Measurements from ENCODE around the gene HSCB. TPM values are rescaled to one million over a fixed set of nuclear protein-coding genes. Genes with fewer than 3 reads are reported as not detected.
"Not testable (repeated sequence)": the region's sequence is repeated elsewhere in the genome, so short reads cannot be mapped to it uniquely, and the experiment has no call there.

Gene HSCB
- total RNA-seq, result 15.0 to 18.7 TPM (median 15.7 TPM) in 3 replicates

DNA sequence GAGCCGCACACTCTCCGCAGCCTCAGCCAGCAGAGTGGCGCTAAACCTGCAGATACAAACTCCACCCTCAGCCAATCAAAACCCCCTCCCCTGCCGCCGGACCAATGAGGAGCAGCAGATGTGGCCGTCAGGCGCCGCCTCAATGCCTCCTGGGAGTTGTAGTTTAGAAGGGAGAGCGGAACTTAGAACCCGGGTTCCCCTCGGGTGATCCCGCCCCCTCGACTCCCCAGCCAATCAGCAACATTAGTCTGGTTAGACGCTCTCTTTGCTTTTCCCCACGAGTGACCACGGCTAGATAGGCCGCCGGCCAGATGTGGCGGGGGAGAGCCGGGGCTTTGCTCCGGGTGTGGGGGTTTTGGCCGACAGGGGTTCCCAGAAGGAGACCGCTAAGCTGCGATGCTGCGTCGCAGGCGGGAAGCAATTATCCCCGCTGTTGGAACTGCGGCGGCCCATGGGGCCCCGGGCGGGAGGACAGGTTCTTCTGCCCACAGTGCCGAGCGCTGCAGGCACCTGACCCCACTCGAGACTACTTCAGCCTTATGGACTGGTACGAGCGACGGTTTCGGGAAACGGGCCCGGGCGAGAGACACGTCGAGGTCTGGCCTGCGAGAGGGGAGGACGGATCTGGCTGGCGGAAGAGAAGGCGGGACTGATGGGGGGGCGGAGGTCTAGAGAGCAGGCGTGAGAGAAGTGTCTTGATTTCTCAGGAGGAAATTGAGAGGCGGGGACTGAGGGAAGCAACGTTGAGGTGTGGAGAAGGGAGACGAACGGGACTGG, at the start of gene HSCB, which contains the start of gene CHEK2:
Gene HSCB, plus strand, starts transcription at position 255 of the 777 bp plus-strand sequence. Its CDS starts 57 bp downstream, at position 312.
Gene CHEK2, minus strand, starts transcription at position 36 of the 777 bp plus-strand sequence. CDS start 7,099 bp downstream, outside the sequence.
- Mint-ChIP-seq H3K27ac (peak within 1 kb of the TSS; percentile 91), H3K4me3 (peak within 1 kb of the TSS; percentile 79), H3K9me3 (no peaks in the 10 kb centered on the region)

GRCh38 chr22:28693041-28693760, 48.6 kb upstream of the HSCB start:
- DNase-seq (ENCODE audit: low spot score in 2 of 2, unreplicated experiment in 2 of 2); H3K4me3 Mint-ChIP-seq; H3K27me3 Mint-ChIP-seq (ENCODE audit: low read depth); H3K9me3 Mint-ChIP-seq: not testable (repeated sequence)
- Mint-ChIP-seq H3K36me3 (peaks cover 11% of the 10 kb centered on the region), H3K27ac (peak overlapping the region; percentile 66), H3K4me1 (peaks cover 16% of the 10 kb centered on the region)

More for the DNA sequence above, at the start of gene HSCB, which contains the start of gene CHEK2:
- no peak for TF ChIP-seq CTCF (IDR thresholded peaks at IDR 0.05; ENCODE audit: unreplicated experiment)
- Mint-ChIP-seq H3K27me3 (ENCODE audit: low read depth) (no peaks in the 10 kb centered on the region), H3K4me1 (peaks cover 18% of the 10 kb centered on the region), H3K36me3 (peaks cover 14% of the 10 kb centered on the region)
- peak; percentile 95 for DNase-seq (ENCODE audit: low spot score in 2 of 2, unreplicated experiment in 2 of 2)

DNA sequence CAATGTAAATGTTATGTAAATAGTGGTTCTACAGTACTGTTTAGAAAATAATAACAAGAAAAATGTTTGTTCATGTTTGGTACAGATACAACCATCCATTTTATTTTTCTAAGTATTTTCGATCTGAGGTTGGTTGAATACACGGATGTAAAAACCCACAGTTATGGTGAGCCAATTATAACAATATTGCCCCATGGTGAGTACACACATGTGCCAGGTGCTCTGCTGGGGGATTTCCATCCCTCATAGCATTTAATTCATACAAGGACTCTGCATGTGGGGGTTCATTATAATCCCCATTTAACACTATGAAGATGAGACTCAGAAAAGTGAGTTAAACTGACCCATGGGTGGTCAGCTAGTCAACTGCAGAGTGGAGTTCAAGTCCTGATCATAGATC, 38.9 kb upstream of the HSCB start:
- Mint-ChIP-seq H3K9me3 (no peaks in the 10 kb centered on the region), H3K27ac (no peak overlapping the region), H3K4me3 (no peak overlapping the region), H3K4me1 (no peaks in the 10 kb centered on the region), H3K36me3 (peaks cover 19% of the 10 kb centered on the region), H3K27me3 (ENCODE audit: low read depth) (no peaks in the 10 kb centered on the region)
- no peak for DNase-seq (ENCODE audit: low spot score in 2 of 2, unreplicated experiment in 2 of 2)
- TF ChIP-seq CTCF (IDR thresholded peaks at IDR 0.05; ENCODE audit: unreplicated experiment), result no peak

DNA sequence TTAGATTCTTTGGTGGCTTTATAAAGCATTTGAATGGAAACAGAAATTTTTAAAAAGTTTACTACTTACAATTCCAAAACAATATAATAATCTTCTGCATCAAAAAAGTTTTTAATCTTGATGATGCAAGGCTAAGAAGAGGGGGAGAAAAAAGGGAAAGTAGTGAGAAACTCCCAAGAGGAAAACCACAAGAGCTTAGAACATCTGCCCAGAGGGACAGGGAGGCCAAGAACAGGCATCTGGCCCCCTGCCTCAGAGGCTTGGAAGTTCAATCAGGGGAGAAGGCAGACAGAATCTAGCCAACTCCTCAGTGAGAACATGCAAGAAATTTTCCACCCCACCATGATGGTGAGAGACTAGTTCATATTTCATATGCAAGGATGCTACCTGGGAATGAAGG, 38.4 kb upstream of the HSCB start:
- H3K4me3 Mint-ChIP-seq, result no peak overlapping the region
- peaks cover 17% of the 10 kb centered on the region for H3K36me3 Mint-ChIP-seq
- DNase-seq (ENCODE audit: low spot score in 2 of 2, unreplicated experiment in 2 of 2), result no peak
- no peak for TF ChIP-seq CTCF (IDR thresholded peaks at IDR 0.05; ENCODE audit: unreplicated experiment)
- no peaks in the 10 kb centered on the region for H3K9me3 Mint-ChIP-seq
- no peaks in the 10 kb centered on the region for H3K27me3 Mint-ChIP-seq (ENCODE audit: low read depth)
- no peak overlapping the region for H3K27ac Mint-ChIP-seq
- no peaks in the 10 kb centered on the region for H3K4me1 Mint-ChIP-seq

DNA sequence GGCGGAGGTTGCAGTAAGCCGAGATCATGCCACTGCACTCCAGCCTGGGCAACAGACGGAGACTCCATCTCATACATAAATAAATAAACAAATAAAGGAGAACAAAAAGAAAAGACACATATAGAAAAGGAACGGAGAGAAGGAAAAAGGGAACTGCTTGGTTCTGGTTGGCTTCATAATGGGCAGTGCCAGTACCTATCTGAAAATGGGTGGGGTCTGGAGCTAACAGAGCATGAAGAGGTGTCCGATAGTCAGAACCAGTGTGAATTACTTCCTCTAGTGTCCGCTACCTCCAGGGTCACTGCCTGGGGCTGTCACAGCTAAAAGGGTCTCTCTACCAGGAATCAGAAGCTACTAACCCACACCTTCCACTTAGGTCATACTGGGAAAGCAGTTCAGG, 35.0 kb upstream of the HSCB start:
- Mint-ChIP-seq H3K27ac (no peak overlapping the region), H3K9me3 (no peaks in the 10 kb centered on the region), H3K27me3 (ENCODE audit: low read depth) (no peaks in the 10 kb centered on the region), H3K4me1 (peaks cover 16% of the 10 kb centered on the region), H3K4me3 (no peak overlapping the region), H3K36me3 (peaks cover 17% of the 10 kb centered on the region)
- no peak for TF ChIP-seq CTCF (IDR thresholded peaks at IDR 0.05; ENCODE audit: unreplicated experiment)
- DNase-seq (ENCODE audit: low spot score in 2 of 2, unreplicated experiment in 2 of 2), result no peak

DNA sequence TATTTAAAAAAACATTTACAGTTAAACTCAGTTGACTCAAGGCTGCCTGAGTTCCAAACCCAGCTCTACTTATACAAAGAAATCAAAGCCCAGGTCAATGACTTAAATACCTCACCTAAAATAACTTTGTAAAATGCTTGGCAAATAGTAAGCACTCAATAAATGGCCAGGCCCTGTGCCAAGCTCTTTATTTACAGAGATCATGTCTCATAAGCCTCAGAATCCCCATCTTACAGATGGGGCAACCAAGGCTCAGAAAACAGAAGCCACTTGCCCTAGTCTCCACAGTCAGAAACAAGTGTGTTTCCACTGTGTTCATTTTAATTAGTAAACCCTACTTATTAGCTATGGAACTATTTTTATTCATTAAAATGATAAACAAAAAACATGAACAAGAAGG, 31.7 kb upstream of the HSCB start:
- Mint-ChIP-seq H3K27me3 (ENCODE audit: low read depth) (no peaks in the 10 kb centered on the region), H3K27ac (peak overlapping the region; percentile 30), H3K9me3 (no peaks in the 10 kb centered on the region), H3K36me3 (peaks cover 12% of the 10 kb centered on the region), H3K4me1 (peaks cover 24% of the 10 kb centered on the region), H3K4me3 (no peak overlapping the region)
- DNase-seq (ENCODE audit: low spot score in 2 of 2, unreplicated experiment in 2 of 2), result no peak
- TF ChIP-seq CTCF (IDR thresholded peaks at IDR 0.05; ENCODE audit: unreplicated experiment), result no peak
